HEK293 (cell line): ENCODE measurements around the gene C9orf152.

Experiments
- CTCF ChIA-PET: fragments of 350-600 bp; formaldehyde crosslinking; extraction: SDS; loops from one replicate; lab custom pipeline; 2021; ENCODE audit warnings: antibody characterized with exemption; lab: Yijun Ruan, JAX
- POLR2A ChIA-PET: fragments of 300-600 bp; formaldehyde crosslinking; extraction: SDS; loops from one replicate; lab custom pipeline; 2020; ENCODE audit warnings: antibody characterized with exemption, inconsistent platforms; lab: Yijun Ruan, JAX
- H3K27ac ChIP-seq: fragments of 200-500 bp; sonication (Bioruptor generic); 2 replicates; pipeline ENCODE4 v1.5.1; 2014; ENCODE audit warnings: low read depth, low read length, control low read depth, inconsistent platforms; ENCODE audit errors: extremely low read depth
- H3K36me3 ChIP-seq, 2 experiments: fragments of 200-500 bp in 1 of 2; sonication (Bioruptor generic) in 1 of 2; 1 replicate in 1 of 2; 2 replicates in 1 of 2; pipeline ENCODE4 v1.5.1; 2014 to 2017; ENCODE audit warnings: inconsistent platforms in 2 of 2, low read length in 2 of 2; ENCODE audit not compliant: control insufficient read depth in 2 of 2, insufficient read depth in 1 of 2
- H3K4me1 ChIP-seq: fragments of 200-500 bp; sonication (Bioruptor generic); 2 replicates; pipeline ENCODE4 v1.5.1; 2014; ENCODE audit warnings: mild to moderate bottlenecking, low read length, inconsistent platforms; ENCODE audit not compliant: control insufficient read depth, insufficient read depth
- H3K4me3 ChIP-seq: 2 replicates; pipeline ENCODE4 v1.5.1; 2011; ENCODE audit warnings: low read depth, mild to moderate bottlenecking, control low read depth, low read length, moderate library complexity
- H3K9me3 ChIP-seq: fragments of 200-500 bp; sonication (Bioruptor generic); 2 replicates; pipeline ENCODE4 v1.5.1; 2014; ENCODE audit warnings: low read depth, low read length, inconsistent platforms; ENCODE audit not compliant: control insufficient read depth, insufficient read depth
- BCL11A ChIP-seq: fragments of 450-650 bp; formaldehyde crosslinking; IDR thresholded peaks from 2 replicates; pipeline ENCODE4 v1.5.1; 2016; ENCODE audit warnings: low read depth, missing biosample characterization, missing genetic modification characterization
- BCL6B ChIP-seq: fragments of 450-650 bp; formaldehyde crosslinking; IDR thresholded peaks from 2 replicates; pipeline ENCODE4 v1.5.1; 2017; ENCODE audit warnings: missing biosample characterization, missing genetic modification characterization
- GLI2 ChIP-seq: fragments of 450-650 bp; formaldehyde crosslinking; IDR thresholded peaks from 2 replicates; pipeline ENCODE4; 2017; ENCODE audit warnings: missing biosample characterization, missing genetic modification characterization, low read depth, borderline replicate concordance
- KLF10 ChIP-seq: fragments of 450-650 bp; IDR thresholded peaks from 2 replicates; pipeline ENCODE4 v1.5.1; 2018; ENCODE audit warnings: missing biosample characterization, mild to moderate bottlenecking, missing genetic modification characterization
- OVOL3 ChIP-seq: fragments of 450-650 bp; formaldehyde crosslinking; IDR thresholded peaks from 2 replicates; pipeline ENCODE4 v1.5.1; 2016; ENCODE audit warnings: missing biosample characterization, missing genetic modification characterization
- SETDB1 ChIP-seq: IDR thresholded peaks from one replicate; pipeline ENCODE4 v1.6.1; 2017; ENCODE audit warnings: mild to moderate bottlenecking, low read length, moderate library complexity, mixed read lengths; ENCODE audit not compliant: insufficient read length
- SP3 ChIP-seq: fragments of 450-650 bp; formaldehyde crosslinking; IDR thresholded peaks from 2 replicates; pipeline ENCODE4 v1.5.1; 2016; ENCODE audit warnings: missing biosample characterization, missing genetic modification characterization
- TCF7L2 ChIP-seq: IDR thresholded peaks from 2 replicates; pipeline ENCODE4 v1.6.1; 2011; ENCODE audit warnings: low read depth, mild to moderate bottlenecking, inconsistent platforms, low read length, moderate library complexity, borderline replicate concordance
- TRIM28 ChIP-seq: IDR thresholded peaks from 2 replicates; pipeline ENCODE4 v1.6.1; 2011; ENCODE audit warnings: low read length, control low read depth, borderline replicate concordance
- ZBTB17 ChIP-seq: fragments of 450-650 bp; formaldehyde crosslinking; IDR thresholded peaks from 2 replicates; pipeline ENCODE4 v1.5.1; 2016; ENCODE audit warnings: missing biosample characterization, missing genetic modification characterization
- ZBTB8A ChIP-seq: fragments of 450-650 bp; formaldehyde crosslinking; IDR thresholded peaks from 2 replicates; pipeline ENCODE4 v1.5.1; 2016; ENCODE audit warnings: missing biosample characterization, missing genetic modification characterization
- ZNF112 ChIP-seq: fragments of 450-650 bp; formaldehyde crosslinking; IDR thresholded peaks from 2 replicates; pipeline ENCODE4 v1.5.0; 2017; ENCODE audit warnings: missing biosample characterization, missing genetic modification characterization
- ZNF121 ChIP-seq: fragments of 450-650 bp; formaldehyde crosslinking; IDR thresholded peaks from 2 replicates; pipeline ENCODE4 v1.5.1; 2016; ENCODE audit warnings: missing biosample characterization, missing genetic modification characterization
- ZNF155 ChIP-seq: fragments of 450-650 bp; formaldehyde crosslinking; IDR thresholded peaks from 2 replicates; pipeline ENCODE4 v1.5.1; 2016; ENCODE audit warnings: missing biosample characterization, missing genetic modification characterization
- ZNF169 ChIP-seq: fragments of 450-650 bp; formaldehyde crosslinking; IDR thresholded peaks from 2 replicates; pipeline ENCODE4 v1.5.1; 2016; ENCODE audit warnings: missing biosample characterization, missing genetic modification characterization
- ZNF350 ChIP-seq: fragments of 450-650 bp; formaldehyde crosslinking; IDR thresholded peaks from 2 replicates; pipeline ENCODE4 v1.5.0; 2017; ENCODE audit warnings: missing biosample characterization, mild to moderate bottlenecking, missing genetic modification characterization
- ZNF433 ChIP-seq: fragments of 450-650 bp; formaldehyde crosslinking; IDR thresholded peaks from 2 replicates; pipeline ENCODE4 v1.5.1; 2016; ENCODE audit warnings: missing biosample characterization, missing genetic modification characterization, low read depth
- ZNF549 ChIP-seq: fragments of 450-650 bp; IDR thresholded peaks from 2 replicates; pipeline ENCODE4 v1.5.1; 2018; ENCODE audit warnings: missing biosample characterization, missing genetic modification characterization, mild to moderate bottlenecking, inconsistent platforms, moderate library complexity
- ZNF600 ChIP-seq: fragments of 450-650 bp; formaldehyde crosslinking; IDR thresholded peaks from 2 replicates; pipeline ENCODE4 v1.5.1; 2016; ENCODE audit warnings: missing biosample characterization, missing genetic modification characterization
- ZNF692 ChIP-seq: fragments of 450-650 bp; formaldehyde crosslinking; IDR thresholded peaks from 2 replicates; pipeline ENCODE4 v1.5.1; 2016; ENCODE audit warnings: missing biosample characterization, missing genetic modification characterization
- ZNF785 ChIP-seq: fragments of 450-650 bp; formaldehyde crosslinking; IDR thresholded peaks from 2 replicates; pipeline ENCODE4 v1.5.1; 2016; ENCODE audit warnings: missing biosample characterization, missing genetic modification characterization
- ZSCAN30 ChIP-seq: fragments of 450-650 bp; IDR thresholded peaks from 2 replicates; pipeline ENCODE4 v1.5.1; 2018; ENCODE audit warnings: missing biosample characterization, mild to moderate bottlenecking, missing genetic modification characterization, moderate library complexity

Gene C9orf152

GRCh38 chr9:110180511-110181434 lies 27.2 kb downstream of the C9orf152 start:
- TF ChIP-seq TRIM28 (peak; percentile 74; the same call in 1 of the 2 replicates), TCF7L2 (no peak), ZNF549 (no peak), SETDB1 (peak; percentile 61), GLI2 (tag by site-specific recombination) (no peak)
- TF ChIP-seq, all 188 proteins: peak for 2
- Histone ChIP-seq H3K27ac (no peak overlapping the region), H3K36me3 (no peaks in the 10 kb centered on the region), H3K4me3 (no peak overlapping the region), H3K4me1 (no peaks in the 10 kb centered on the region), H3K9me3 (no peaks in the 10 kb centered on the region)
- CTCF ChIA-PET: interaction anchor here (0.6 to 3.3 kb wide), 7 partner anchors 7 to 1259 kb away, joined by 3 to 28 read pairs (median 5); no protein-coding TSS in a partner anchor
- POLR2A ChIA-PET: no interaction called here

- Histone ChIP-seq H3K4me3 (no peak overlapping the region), H3K9me3 (no peaks in the 10 kb centered on the region), H3K36me3 (no peaks in the 10 kb centered on the region), H3K4me1 (no peaks in the 10 kb centered on the region), H3K27ac (no peak overlapping the region)
- TF ChIP-seq ZNF350 (tag by site-specific recombination) (no peak), ZNF121 (tag by site-specific recombination) (no peak), BCL6B (tag by site-specific recombination) (no peak), KLF10 (no peak), ZNF600 (tag by site-specific recombination) (no peak), ZSCAN30 (tag by site-specific recombination) (no peak), ZNF785 (no peak), ZBTB17 (tag by site-specific recombination) (no peak), ZNF155 (no peak), SP3 (tag by site-specific recombination) (no peak), BCL11A (tag by site-specific recombination) (no peak), ZNF433 (tag by site-specific recombination) (no peak), ZBTB8A (no peak), OVOL3 (tag by site-specific recombination) (no peak), ZNF112 (no peak), ZNF692 (tag by site-specific recombination) (no peak), ZNF169 (tag by site-specific recombination) (no peak), TCF7L2 (no peak)
- CTCF ChIA-PET: interaction anchor here (0.5 to 3.3 kb wide), 5 partner anchors 8 to 222 kb away, joined by 3 to 28 read pairs (median 4); no protein-coding TSS in a partner anchor
- POLR2A ChIA-PET: no interaction called here
These were observed 28.2 kb downstream of the C9orf152 start for GRCh38 chr9:110179734-110180133.
